ENCODE data around the gene ASMTL.
"Not testable (repeated sequence)": the region's sequence is repeated elsewhere in the genome, so short reads cannot be mapped to it uniquely, and the experiment has no call there.

Gene ASMTL

DNA sequence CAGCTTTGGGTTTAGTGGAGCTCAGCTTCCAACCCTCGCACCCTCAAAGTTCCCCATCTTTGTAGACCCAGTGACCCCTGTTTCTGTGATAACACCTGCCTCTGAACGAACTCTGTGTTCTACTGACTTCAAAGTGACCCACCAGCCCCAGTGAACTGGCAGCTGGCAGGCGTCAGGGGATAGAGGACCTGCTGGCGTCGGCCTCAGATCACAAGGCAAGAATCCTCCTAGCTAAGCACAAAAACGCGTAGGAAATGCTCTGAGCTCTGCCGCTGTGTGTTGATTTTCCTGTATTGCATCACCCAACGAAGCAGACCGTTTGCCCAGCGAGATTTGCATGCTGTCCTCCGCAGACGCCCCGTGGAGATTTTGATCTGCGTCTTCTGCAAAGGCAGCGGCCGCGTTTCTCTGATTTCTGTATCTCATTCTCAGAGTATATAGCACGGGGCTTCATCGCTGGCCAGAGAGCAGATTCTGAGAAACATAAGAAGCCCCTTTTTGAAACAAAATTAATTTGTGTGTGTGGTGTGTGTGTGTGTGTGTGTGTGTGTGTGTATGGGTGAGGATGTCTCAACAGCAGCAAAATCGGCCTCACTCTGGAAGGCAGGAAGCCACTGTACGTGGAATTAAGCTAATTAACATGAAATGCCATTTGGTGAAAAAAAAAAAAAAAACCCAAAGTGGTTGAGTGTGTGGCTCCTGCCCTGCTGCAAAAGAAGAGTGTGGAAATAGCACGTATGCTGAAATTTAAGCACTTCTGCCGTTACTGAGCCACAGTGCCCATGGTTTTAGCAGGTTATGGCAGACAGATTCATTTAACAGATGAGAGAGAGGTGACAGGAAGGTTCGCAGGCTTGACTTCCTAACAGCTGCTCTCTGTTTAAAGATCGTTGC is 29.2 kb upstream of the ASMTL start:
- peak; percentile 90 for DNase-seq

DNA sequence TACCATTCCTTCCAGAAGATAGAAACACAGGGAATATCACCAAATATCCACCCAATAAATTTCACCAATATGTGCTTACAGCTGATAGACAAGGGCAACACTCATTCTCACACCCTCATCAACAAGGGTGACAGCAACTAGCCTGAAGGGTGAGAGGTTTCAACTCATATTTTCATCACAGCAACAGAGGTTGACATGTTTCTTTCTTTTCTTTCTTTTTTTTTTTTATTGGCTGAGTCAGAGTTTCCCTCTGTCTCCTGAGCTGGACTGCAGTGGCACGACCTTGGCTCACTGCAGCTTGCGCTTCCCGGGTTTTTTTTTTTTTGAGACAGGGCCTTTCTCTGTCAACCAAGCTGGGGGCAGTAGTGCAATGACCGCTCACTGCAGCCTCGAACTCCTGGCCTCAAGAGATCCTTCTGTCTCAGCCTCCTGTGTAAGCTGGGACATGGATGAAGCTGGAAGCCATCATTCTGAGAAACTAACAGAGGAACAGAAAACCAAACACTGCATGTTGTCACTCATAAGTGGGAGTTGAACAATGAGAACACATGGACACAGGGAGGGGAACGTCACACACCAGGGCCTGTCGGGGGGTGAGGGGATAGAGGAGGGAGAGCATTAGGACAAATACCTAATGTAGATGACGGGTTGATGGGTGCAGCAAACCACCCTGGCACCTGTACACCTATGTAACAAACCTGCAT is 27.5 kb upstream of the ASMTL start:
- peak; percentile 54 for DNase-seq

DNA sequence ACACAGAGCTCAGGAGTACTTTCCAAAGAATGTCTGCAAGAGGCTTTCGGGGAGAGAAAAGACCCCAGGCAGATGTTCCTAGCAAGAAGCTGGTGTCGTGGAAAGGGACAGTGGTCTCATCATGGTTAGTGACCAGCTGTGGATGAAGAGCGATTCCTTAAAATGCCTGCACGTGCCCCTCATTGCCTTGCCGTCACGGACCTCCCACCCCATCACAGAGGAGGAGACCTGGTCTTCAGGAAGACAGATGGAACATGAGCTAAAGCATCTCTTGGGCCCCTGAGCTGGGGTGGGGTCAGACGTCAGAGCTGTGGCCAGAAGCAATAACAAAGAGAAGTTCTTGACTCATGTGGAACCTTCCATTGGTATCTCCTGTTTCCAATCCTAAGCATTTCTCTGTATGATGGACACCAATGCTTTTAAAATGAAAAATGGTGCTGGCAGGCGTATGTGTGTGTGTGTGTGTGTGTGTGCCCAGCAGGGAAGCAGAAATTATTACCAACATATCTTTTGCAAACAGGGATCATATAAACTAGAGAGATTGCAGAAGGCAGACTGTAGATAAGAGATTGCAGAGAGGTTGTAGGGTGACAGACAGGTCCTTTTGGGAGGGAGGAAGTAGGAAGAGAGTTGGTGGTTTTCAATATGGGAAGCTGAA is 25.2 kb upstream of the ASMTL start:
- peak; percentile 44 for DNase-seq

DNA sequence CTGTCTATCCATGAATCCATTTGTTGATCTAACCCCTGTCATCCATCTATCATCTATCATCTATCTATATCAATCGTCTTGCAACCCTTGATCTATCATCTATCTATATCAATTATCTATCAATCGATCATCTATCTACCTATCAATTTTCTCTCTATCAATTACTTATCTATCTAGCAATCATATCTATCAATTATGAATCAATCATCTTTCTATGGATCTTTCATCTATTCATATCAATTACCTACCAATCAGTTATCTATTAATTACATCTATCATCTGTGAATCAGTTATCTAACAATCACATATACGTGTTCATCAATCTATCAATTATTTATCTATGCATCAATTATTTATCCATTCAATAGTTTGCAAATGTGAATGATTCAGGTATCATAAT is 24.5 kb upstream of the ASMTL start:
- DNase-seq = no peak

DNA sequence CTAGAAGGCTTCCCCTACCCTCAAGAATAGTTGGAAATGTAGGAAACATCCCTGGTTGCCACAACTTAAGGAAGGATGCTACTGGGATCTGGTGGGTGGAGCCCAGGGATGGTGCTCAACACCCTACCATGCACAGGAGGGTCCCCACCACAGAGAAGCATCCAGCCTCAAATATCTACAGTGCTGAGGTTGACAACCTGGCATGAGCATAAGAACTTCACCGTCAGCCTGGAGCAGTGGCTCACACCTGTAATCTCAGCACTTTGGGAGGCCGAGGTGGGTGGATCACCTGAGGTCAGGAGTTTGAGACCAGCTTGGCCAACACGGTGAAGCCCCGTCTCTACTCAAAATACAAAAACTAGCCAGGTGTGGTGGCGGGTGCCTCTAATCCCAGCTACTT is 24.0 kb upstream of the ASMTL start:
- peak; percentile 51 for DNase-seq

DNA sequence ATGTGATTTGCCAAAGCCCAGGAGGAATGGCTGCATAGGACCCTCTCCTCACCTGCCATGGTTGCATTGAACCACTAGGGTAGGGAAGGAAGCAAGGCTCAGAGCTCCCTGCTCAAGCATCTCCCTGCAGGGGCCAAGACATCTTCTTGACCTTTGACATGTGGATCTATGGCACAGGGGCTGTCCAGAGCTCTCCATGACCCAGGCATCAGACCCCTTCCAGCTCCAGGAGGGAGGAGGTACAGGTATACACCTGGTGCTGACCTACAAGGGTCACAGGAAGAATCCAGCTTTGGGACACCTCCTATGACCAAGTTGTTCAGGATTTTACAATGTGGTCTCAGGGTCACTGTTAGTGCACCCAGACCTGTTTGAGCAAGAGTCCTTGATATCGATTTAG is 23.2 kb upstream of the ASMTL start:
- peak; percentile 48 for DNase-seq

DNA sequence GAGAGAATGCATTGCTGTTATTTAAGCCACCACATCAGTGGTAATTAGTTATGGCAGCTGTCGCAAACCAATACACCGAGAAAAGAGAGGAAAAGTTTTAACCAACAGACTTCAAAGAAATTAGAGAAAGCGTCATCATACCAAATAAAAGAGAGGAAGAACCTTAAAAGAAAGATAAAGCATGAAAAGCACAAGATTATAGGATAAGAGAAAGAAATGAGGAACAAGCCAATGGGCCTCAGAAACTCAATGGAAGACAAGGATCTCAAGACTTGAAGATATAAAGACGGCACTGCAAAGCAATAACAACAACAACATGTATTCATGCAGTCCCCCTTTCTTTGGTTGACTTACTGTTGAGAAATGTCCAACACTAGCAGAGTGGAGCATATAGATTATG is 22.8 kb upstream of the ASMTL start:
- DNase-seq = no peak

DNA sequence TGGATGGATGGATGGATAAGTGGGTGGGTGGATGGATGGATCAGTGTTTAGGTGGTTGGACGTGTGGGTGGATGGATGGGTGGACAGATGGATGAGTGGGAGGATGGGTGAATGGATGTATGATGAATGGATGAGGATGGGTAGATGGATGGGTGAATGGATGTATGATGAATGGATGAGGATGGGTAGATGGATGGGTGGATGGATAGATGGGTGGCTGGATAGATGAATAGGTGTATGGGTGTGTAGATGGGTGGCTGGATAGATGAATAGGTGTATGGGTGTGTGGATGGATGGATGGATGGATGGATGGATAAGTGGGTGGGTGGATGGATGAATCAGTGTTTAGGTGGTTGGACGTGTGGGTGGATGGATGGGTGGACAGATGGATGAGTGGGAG is 21.9 kb upstream of the ASMTL start:
- not testable (repeated sequence) for DNase-seq

DNA sequence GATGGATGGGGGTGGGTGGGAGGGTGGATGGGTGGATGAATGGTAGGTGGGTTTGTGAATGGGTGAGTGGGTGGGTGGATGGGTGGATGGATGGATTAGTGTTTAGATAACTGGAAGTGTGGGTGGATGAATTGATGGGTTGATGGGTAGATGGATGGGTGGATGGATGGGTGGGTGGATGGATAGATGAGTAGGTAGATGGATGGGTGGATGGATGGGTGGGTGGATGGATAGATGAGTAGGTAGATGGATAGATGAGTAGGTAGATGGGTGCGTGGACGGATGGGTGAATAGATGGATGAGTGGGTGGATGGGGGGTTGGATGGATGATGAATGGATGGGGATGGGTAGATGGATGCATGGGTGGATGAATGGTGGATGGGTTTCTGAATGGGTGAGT is 20.3 kb upstream of the ASMTL start:
- DNase-seq = no peak

DNA sequence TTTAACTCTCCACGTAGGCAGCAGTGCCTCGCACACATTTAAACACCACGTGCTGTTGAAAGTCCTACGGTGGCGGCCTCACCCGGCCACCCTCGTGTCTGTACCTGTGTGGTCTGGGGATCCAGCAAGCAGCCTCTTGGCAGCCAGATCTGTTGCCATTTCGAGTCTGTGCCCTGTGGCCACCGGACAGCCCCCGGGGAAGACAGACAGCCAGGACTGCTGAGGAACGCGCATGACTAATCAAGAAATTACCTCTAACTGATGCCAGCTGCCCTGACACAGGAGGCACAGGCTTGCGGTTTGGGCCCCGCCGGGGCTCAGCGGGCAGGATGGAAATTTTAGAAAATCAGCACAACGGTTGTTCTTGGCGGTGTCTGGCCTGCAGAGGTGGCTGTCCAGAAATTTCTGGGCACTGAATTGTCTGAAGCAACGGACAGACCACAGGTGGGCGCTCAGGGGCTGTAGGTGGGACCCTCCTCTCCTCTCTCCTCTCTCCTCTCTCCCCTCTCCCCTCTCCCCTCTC is 15.6 kb upstream of the ASMTL start:
- DNase-seq = peak; percentile 86

DNA sequence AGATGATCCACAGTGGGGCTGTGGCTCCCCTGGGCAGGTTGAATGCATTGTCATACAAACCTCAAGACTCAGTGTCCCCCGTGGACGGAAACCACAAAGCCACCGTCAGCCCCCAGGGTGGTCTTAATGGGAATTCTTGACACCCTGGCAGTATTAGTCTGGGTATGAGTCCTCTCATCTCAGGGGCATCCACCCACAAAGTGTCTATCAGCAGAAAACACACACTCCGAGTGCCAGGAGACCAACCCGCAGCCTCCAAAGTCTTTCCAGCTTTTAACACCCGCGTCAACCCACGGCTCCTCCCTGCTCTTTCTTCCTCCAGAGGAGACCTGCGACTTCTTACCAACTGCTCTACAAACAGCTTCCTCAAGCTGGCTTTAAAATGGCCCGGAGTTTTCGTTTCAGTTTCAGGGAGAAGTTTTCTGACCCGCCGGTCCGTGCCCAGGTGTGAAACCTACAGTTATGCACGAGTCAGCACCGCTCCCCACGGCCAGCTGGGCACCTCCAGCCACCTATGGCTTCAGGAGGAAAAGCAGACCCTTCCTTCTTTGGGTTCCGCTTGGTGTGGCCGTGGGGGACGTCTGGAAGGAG is 14.4 kb upstream of the ASMTL start:
- peak; percentile 74 for DNase-seq

DNA sequence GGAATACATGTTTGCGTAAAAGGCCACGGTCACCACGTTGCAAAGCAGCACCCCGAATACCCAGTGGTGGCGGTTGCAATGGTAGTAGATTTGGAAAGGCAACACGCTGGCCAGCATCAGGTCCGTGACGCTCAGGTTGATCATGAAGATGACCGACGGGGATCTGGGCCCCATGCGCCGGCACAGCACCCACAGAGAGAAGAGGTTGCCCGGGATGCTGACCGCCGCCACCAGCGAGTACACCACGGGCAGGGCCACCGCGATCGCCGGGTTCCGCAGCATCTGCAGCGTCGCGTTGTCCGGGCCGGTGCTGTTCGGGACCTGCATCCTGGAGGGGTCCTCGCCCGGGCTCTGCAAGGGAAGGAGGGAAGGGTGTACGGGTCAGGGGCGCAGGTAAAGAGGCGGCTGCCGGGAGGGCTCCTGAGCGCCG is 13.5 kb upstream of the ASMTL start:
- peak; percentile 57 for DNase-seq

DNA sequence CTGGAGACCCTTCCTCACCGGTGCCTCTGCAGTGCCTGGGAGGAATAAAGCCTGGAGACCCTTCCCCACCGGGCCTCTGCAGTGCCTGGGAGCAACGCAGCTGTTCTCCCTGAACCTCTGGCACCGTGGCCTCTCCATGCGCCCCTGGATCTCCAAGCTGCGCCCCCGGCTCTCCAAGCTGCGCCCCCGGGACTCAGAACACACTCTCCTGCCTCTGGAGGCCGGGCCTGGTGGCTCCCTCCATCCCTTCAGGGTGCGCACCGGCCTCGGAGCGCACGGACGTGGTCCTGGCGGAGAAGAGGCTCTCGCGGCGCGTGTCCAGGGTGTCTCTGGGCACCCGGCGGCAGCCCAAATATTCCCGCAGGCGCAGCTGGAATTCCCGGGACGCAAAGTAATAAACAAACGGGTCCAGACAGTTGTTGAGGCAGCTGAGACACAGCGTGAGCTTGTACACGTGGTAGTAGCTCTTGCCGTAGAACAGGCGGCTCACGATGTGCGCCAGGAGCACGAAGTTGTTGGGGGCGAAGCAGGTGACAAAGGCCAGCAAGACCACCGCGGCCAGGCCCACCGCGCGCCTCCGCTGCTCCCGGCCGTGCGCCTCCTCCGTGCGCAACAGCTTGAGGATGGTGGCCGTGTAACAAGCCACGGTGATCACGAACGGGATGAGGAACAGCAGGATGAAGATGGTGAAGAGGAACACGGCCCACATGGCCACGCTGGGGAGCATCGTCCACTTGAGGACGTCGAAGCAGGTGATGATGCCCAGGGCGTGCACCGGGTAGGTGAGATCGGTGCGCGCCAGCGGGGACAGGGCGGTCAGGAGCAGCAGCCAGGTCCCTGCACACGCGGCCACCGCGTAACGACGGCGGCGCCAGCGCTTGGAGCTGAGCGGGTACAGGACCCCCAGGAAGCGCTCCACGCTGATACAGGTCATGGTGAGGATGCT is 12.8 kb upstream of the ASMTL start:
- DNase-seq = peak; percentile 56

DNA sequence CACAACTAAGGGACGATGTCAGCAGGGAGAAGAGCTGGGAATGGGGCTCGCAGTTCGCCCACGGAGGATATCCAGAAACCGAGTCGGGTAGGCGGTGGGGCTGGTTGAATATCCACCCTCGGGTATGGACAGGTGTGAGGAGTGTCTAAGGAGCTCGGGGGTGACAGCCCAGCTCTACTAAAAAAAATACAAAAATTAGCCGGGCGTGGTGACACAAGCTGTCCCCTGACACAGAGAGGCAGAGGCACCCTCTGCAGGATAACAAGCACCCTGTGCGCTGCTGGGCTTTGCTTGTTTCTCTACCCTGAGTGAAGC is 12.2 kb upstream of the ASMTL start:
- DNase-seq = no peak

DNA sequence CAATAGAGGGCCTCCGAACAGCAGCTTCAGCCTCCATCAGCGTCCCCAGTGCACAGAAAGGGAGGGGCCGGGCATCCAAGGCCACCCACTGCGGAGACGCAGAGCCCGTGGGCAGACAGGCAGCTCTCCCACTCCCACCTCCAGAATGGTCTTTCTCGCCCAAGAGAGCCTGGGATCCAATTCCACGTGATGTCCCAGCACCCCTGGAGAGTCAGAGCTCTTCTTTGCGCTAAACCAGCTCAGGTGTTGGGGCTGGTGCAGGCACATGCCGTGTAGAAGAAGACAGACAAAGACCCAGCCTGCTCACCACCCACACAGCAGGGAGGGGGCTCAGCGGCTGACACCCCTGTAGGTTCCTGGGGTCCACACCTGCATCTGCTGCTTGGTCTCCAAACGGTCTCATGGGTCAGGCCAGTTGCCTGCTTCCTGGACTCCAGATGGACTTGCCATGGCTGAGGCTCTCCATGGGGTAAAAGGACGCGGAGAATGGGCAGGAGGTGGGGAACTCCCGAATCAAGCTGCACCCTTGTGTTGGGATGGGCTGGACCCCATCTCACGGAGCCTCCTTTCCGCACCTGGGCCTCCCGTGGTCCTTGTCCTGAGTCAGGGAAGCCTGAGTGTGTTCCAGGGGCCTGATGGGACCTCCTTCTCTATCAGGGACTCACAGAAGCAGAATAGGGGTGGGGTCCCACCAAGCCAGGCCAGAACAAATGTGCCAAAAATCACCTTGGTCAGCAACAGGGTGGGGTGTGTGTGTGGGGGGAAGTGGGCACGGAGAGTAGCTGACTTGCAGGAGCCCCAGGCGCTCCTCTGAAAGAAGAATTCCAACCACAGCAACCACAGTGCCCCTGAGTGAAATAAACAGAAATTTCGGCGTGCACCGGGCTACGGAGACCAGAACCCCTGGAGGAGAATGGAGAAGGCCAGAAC is 11.6 kb upstream of the ASMTL start:
- DNase-seq = peak; percentile 72

DNA sequence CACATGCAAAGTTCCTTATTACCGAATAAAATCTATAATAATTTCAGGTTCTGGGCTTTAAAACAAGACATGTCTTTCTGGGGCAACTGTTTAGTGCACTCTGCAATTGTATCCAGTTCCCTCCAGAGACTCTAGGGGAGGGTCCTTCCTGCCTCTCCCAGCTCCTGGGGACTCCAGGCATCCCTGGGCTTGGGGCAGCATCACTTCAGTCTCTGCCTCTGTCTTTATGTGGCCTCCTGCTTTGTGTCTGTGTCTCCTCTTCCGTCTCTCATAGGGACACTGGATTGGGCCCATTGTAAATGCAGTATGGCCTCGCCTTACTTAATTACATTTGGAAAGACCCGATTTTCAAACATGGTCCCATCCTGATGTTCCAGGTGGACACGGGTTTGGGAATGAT is 10.9 kb upstream of the ASMTL start:
- DNase-seq = peak; percentile 54

DNA sequence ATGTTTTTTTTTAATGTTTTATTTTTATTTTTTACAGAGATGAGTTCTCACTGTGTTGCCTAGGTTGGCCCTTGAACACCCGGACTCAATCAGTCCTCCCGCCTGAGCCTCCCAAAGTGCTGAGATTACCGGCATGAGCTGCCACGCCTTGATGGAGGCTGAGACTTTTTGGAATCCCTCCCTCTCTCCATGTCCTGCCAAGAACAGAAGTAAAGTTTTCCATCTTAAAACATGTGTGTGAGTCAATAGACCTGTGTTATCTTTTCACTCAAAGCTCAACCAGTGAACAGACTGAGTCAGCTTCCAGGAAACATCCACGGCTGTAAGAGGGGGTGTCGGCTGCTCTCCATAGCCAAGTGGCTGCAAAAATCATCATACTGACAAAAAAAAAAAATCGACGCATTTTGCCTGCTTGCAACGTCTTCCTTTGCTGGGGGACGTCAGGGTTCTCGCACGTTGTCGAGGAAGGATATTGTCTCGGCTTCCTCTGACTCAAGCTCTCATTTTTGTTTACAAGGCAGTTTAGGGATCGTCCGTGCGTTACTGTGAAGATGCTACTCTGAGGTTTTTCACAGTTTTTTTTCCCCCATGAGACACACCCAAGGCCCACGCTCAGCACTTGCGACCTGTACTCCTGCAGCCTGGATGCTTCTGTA is 10.0 kb upstream of the ASMTL start:
- peak; percentile 80 for DNase-seq

DNA sequence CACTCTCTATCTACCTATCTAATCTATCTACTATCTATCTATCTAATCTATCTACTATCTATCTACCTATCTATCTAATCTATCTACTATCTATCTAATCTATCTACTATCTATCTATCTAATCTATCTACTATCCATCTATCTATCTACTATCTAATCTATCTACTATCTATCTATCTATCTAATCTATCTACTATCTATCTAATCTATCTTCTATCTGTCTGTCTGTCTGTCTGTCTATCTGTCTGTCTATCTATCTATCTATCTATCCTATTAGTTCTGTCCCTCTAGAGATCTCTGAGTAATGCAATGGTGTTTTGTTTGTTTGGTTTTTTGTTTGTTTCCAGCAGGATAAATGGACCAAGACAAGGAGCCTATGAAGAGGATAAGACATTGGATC is 9.4 kb upstream of the ASMTL start:
- no peak for DNase-seq

DNA sequence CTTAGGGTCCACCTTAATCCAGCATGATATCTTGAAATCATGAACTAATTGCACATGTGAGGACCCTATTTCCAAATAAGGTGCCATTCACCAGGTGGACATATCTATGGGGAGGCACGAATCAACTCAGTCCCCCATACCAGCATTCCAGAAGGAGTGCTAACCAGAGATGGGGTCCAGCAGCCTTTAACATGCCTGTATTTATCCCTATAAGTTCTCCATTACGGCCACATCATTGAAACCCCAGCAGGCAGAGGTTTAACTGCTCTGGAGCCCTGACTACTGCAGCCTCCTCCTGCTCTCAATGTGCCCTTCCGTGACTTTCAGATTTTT is 3.2 kb upstream of the ASMTL start:
- peak; percentile 46 for DNase-seq

DNA sequence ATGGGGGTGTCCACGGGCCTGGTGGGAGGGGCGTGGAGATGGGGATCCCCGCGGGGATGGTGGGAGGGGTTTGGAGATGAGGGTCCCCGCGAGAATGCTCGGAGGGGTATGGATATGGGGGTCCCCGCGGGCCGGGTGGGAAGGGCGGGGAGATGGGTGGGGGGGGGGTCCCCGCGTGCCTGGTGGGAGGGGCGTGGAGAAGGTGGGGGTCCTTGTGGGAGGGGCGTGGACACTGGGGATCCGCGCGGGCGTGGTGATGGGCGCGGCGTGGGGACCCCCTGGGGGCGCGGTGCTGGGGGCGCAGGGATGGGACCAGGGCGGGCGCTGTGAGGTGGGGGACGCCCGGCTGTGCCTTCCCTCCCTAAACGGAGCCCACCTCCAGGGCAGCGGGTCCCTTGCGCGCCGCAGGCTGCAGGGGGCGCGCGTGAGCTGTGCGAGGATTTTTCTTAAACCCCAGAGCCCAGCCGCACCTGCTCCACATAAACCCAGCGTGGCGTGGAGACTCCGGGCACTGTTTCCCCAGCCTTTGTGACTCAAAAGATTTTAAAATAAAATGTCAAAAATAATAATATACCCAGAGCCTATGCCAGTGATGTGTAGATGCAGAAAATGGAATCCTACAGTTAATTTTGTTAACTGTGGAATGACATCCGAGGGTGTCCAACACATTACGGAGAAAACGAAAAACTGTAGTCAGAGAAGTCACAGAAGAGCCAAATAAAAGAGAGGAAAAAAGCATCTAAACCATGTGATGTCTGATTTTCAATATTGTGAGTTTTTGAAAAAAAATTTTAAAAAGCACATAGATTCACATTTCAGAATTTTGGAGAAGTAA is 1.5 kb upstream of the ASMTL start:
- DNase-seq = peak; percentile 99

All from activated CD8-positive, alpha-beta memory T cell treated with anti-CD3 and anti-CD28 coated beads for 24 hours (primary cell).